Pancreas (tissue), 10 donors: Measurements from ENCODE around the gene EIF3K. TPM values are rescaled to one million over a fixed set of nuclear protein-coding genes. Genes with fewer than 3 reads are reported as not detected.

Source experiments
- ATAC-seq, 4 donors: fragments of 200-7000 bp; cut with Tn5 transposase; one replicate each; pipeline versions ENCODE4 v1.8.0 to v1.9.1; 2020; ENCODE audit warnings: mild to moderate bottlenecking in 4 of 4, moderate library complexity in 4 of 4
- DNase-seq, 6 donors: peaks; one replicate each; pipeline ENCODE4 v3.0.0-alpha.2; 2020
- FAIRE-seq: peaks from 2 replicates; lab custom pipeline; 2012; peaks lifted over from hg19 to GRCh38; lab: Jason Lieb, UNC
- H3K27ac ChIP-seq, 4 donors: fragments of 200-600 bp; sonication (generic); 1 replicate in 3 of 4; 2 replicates in 1 of 4; pipeline versions ENCODE4 v1.5.0 to v1.8.0; 2020
- H3K27me3 ChIP-seq, 4 donors: fragments of 200-600 bp; one replicate each; pipeline ENCODE4 v1.8.0; 2021
- H3K36me3 ChIP-seq, 3 donors: fragments of 200-600 bp; sonication (generic) in 1 of 3; one replicate each; pipeline versions ENCODE4 v1.5.0 to v1.8.0; 2020 to 2021
- H3K4me1 ChIP-seq, 3 donors: fragments of 200-600 bp; one replicate each; pipeline ENCODE4 v1.8.0; 2021
- H3K4me3 ChIP-seq, 4 donors: fragments of 200-600 bp; sonication (generic) in 2 of 4; one replicate each; pipeline versions ENCODE4 v1.5.0 to v1.8.0; 2020 to 2021
- H3K9me3 ChIP-seq, 4 donors: fragments of 200-600 bp; one replicate each; pipeline ENCODE4 v1.8.0; 2021
- CTCF ChIP-seq, 4 donors: fragments of 200-600 bp; sonication (generic) in 3 of 4; IDR thresholded peaks; one replicate each; pipeline versions ENCODE4 v1.5.0 to v1.8.0; 2021; ENCODE audit warnings: antibody characterized with exemption in 4 of 4
- WGBS, 2 donors: extraction: QIAGEN DNeasy Blood & Tissue Kit; methylation state at CpG; one replicate each; pipeline ENCODE4 v1.1.7; 2013; 5-methylcytosine and 5-hydroxymethylcytosine counted together
- intact Hi-C, 3 donors: fragments of 100-400 bp; cut with DNase I; formaldehyde crosslinking; loops; one replicate each; pipeline versions ENCODE4 v1.11.1 to v1.14.2; 2022
- polyA plus RNA-seq, 2 donors: library from polyadenylated mRNA; stranded (reverse); fragments of 200-250 nt; gene quantifications; one replicate each; pipeline ENCODE4 v1.2.3, GENCODE V29; 2013
- total RNA-seq, 6 donors: library from RNA; stranded (reverse); fragmentation: NEBNext Ultra II Directional in 4 of 6; extraction: Animal tissue kit (Norgen Biotek cat#: 25700) in 4 of 6; gene quantifications; one replicate each; pipeline versions ENCODE4 v1.2.1 to v1.2.4, GENCODE V29; 2021 to 2023
- donor health status: healthy with polysubstance abuse.
- donor health status: DM: no; HTN: no; CAD: no; lungs with moderate emphysema.
- donor health status: DM: no; HTN: no; CAD: no.
- donor health status: control.
- donor health status: control.
- donor health status: Bipolar disorder and iron deficiency.
- donor health status: DM: yes; HTN: yes; CAD: no.
- donor health status: DM: no; HTN: no; CAD: no.
- donor health status: DM: no; HTN: no; CAD: no.
- donor health status: DM: yes; HTN: yes; CAD: no.

EIF3K gene
- total and polyA plus RNA-seq, 8 donors = 93.5 to 162 (median 131) TPM

GRCh38 chr19:38661996-38662395 lies 43.0 kb downstream of the EIF3K start:
- FAIRE-seq (no peak), ATAC-seq (peak; percentile 35 to 63 (median 51)), DNase-seq (peak in 3 of 6 donors; percentile 62 to 75 (median 70))
- TF ChIP-seq CTCF (IDR thresholded peaks at IDR 0.05) = no peak
- Histone ChIP-seq H3K27me3 (no peaks in the 10 kb centered on the region), H3K27ac (peak overlapping the region; percentile 48 to 93 (median 80)), H3K4me1 (peaks cover 76 to 97% (median 93%) of the 10 kb centered on the region in 3 donors), H3K36me3 (no peaks in the 10 kb centered on the region), H3K4me3 (no peak overlapping the region), H3K9me3 (no peaks in the 10 kb centered on the region)
- 0 to 7% methylated on average over 1 of the region's 1 CpG for WGBS, 2 donors
- intact Hi-C loops = loop anchor here in 1 of 3 donors (10.0 kb wide), 1 partner anchor 53 kb away; no protein-coding TSS in a partner anchor

- WGBS, 2 donors = 69 to 72% methylated on average over 7 of the region's 7 CpGs
- no peak for ATAC-seq
- H3K27me3 ChIP-seq = no peaks in the 10 kb centered on the region
- H3K4me3 ChIP-seq = no peak overlapping the region
- intact Hi-C loops = loop anchor here in 1 of 3 donors (10.0 kb wide), 1 partner anchor 52 kb away; no protein-coding TSS in a partner anchor
- H3K27ac ChIP-seq = peak overlapping the region; percentile 48 to 93 (median 80)
- no peaks in the 10 kb centered on the region for H3K36me3 ChIP-seq
- peaks cover 77 to 97% (median 93%) of the 10 kb centered on the region in 3 donors for H3K4me1 ChIP-seq
- no peak for DNase-seq
- H3K9me3 ChIP-seq = no peaks in the 10 kb centered on the region
- no peak for TF ChIP-seq CTCF (IDR thresholded peaks at IDR 0.05)
- no peak for FAIRE-seq
Observed at GRCh38 chr19:38662537-38663155, 43.7 kb downstream of the EIF3K start.

- no peak for FAIRE-seq
- intact Hi-C loops = loop anchor here in 1 of 3 donors (10.0 kb wide), 1 partner anchor 52 kb away; no protein-coding TSS in a partner anchor
Observed at GRCh38 chr19:38663156-38663651, 44.2 kb downstream of the EIF3K start.

GRCh38 chr19:38663957-38664502 lies 45.0 kb downstream of the EIF3K start:
- 35 to 41% methylated on average over 19 of the region's 19 CpGs for WGBS, 2 donors
- FAIRE-seq (no peak), DNase-seq (peak in 2 of 6 donors; percentile 39 to 63), ATAC-seq (peak in 2 of 4 donors; percentile 8 to 24)
- no peaks in the 10 kb centered on the region for H3K9me3 ChIP-seq
- no peaks in the 10 kb centered on the region for H3K36me3 ChIP-seq
- H3K27me3 ChIP-seq = no peaks in the 10 kb centered on the region
- intact Hi-C loops = loop anchor here in 1 of 3 donors (10.0 kb wide), 1 partner anchor 51 kb away; no protein-coding TSS in a partner anchor
- H3K4me3 ChIP-seq = peak overlapping the region in 1 of 4 donors; percentile 3
- peak overlapping the region; percentile 68 to 93 (median 80) for H3K27ac ChIP-seq
- peaks cover 76 to 100% (median 84%) of the 10 kb centered on the region in 3 donors for H3K4me1 ChIP-seq
- TF ChIP-seq CTCF (IDR thresholded peaks at IDR 0.05) = no peak

More at GRCh38 chr19:38663156-38663651, 44.2 kb downstream of the EIF3K start:
- H3K36me3 ChIP-seq = no peaks in the 10 kb centered on the region
- WGBS, 2 donors = 87 to 89% methylated on average over 21 to 22 of the region's 22 CpGs
- DNase-seq (peak in 1 of 6 donors; percentile 33), ATAC-seq (no peak)
- H3K4me3 ChIP-seq = no peak overlapping the region
- no peaks in the 10 kb centered on the region for H3K27me3 ChIP-seq
- peaks cover 77 to 97% (median 89%) of the 10 kb centered on the region in 3 donors for H3K4me1 ChIP-seq
- TF ChIP-seq CTCF (IDR thresholded peaks at IDR 0.05) = no peak
- no peaks in the 10 kb centered on the region for H3K9me3 ChIP-seq
- peak overlapping the region; percentile 68 to 93 (median 80) for H3K27ac ChIP-seq
